PC-9 (cell line): ENCODE data around the gene CCNA2. TPM values are rescaled to one million over a fixed set of nuclear protein-coding genes. Genes with fewer than 3 reads are reported as not detected.

ENCODE experiments used
- BruUV-seq: library from RNA; stranded (reverse); fragments of 400-500 nt; replicated peaks from 2 replicates; lab custom pipeline; 2021; lab: Mats Ljungman, UMichigan
- CTCF ChIA-PET: fragments of 300-600 bp; sonication (Branson Sonifier 250); formaldehyde crosslinking; loops from one replicate; lab custom pipeline; 2022; ENCODE audit warnings: antibody characterized with exemption; lab: Charles Lee
- POLR2A ChIA-PET: fragments of 300-600 bp; sonication (Branson Sonifier 250); formaldehyde crosslinking; loops from one replicate; lab custom pipeline; 2022; ENCODE audit warnings: antibody characterized with exemption; ENCODE audit not compliant: unreplicated experiment; lab: Charles Lee
- DNase-seq, 2 experiments: peaks; one replicate each; pipeline versions ENCODE4 v3.0.0 to v3.0.0-alpha.2; 2015 to 2022; ENCODE audit warnings: mixed read lengths in 1 of 2
- H2AFZ ChIP-seq: fragments of 200-600 bp; sonication (generic); 2 replicates; pipeline ENCODE4 v1.8.1; 2017; ENCODE audit warnings: antibody characterized with exemption
- H3F3A ChIP-seq: fragments of 200-600 bp; sonication (generic); 2 replicates; pipeline ENCODE4 v1.8.1; 2017; ENCODE audit warnings: antibody characterized with exemption, mild to moderate bottlenecking, low read depth; ENCODE audit not compliant: insufficient read depth
- H3K27ac ChIP-seq: fragments of 200-600 bp; sonication (generic); 2 replicates; pipeline ENCODE4 v1.6.1; 2016; ENCODE audit warnings: mixed run types
- H3K27me3 ChIP-seq: fragments of 200-600 bp; sonication (generic); 2 replicates; pipeline ENCODE4 v1.6.1; 2016; ENCODE audit warnings: low read depth, mixed run types; ENCODE audit not compliant: insufficient read depth
- H3K36me3 ChIP-seq: fragments of 200-600 bp; sonication (generic); 2 replicates; pipeline ENCODE4 v1.6.1; 2016; ENCODE audit warnings: low read depth, mixed run types
- H3K4me1 ChIP-seq: fragments of 200-600 bp; sonication (generic); replicated peaks from 2 replicates; pipeline ENCODE4 v1.6.1; 2016; ENCODE audit warnings: mixed run types; ENCODE audit not compliant: insufficient read depth
- H3K4me2 ChIP-seq: fragments of 200-600 bp; sonication (generic); 2 replicates; pipeline ENCODE4 v1.6.1; 2017; ENCODE audit warnings: mixed run types
- H3K4me3 ChIP-seq: fragments of 200-600 bp; sonication (generic); 2 replicates; pipeline ENCODE4 v1.6.1; 2016; ENCODE audit warnings: mixed run types
- H3K79me2 ChIP-seq: fragments of 200-600 bp; sonication (generic); 2 replicates; pipeline ENCODE4 v1.6.1; 2017; ENCODE audit warnings: low read depth, mixed run types
- H3K9me2 ChIP-seq: fragments of 200-600 bp; sonication (generic); 2 replicates; pipeline ENCODE4 v1.8.1; 2017; ENCODE audit warnings: mild to moderate bottlenecking; ENCODE audit not compliant: insufficient read depth
- H3K9me3 ChIP-seq: fragments of 200-600 bp; sonication (generic); 2 replicates; pipeline ENCODE4 v1.8.1; 2016; ENCODE audit warnings: low read depth; ENCODE audit not compliant: insufficient read depth
- H4K20me1 ChIP-seq: fragments of 200-600 bp; sonication (generic); 2 replicates; pipeline ENCODE4 v1.8.1; 2017; ENCODE audit not compliant: insufficient read depth
- EZH2 ChIP-seq: fragments of 200-600 bp; sonication (generic); IDR thresholded peaks from 2 replicates; pipeline ENCODE4 v1.8.0; 2017; ENCODE audit warnings: antibody characterized with exemption, low read depth
- intact Hi-C: fragments of 100-400 bp; cut with micrococcal nuclease; formaldehyde crosslinking; loops from one replicate; pipeline ENCODE4 v1.10.0; 2022; ENCODE audit not compliant: unreplicated experiment
- total RNA-seq: library from RNA; stranded (reverse); gene quantifications from 2 replicates; pipeline ENCODE4 v1.2.3, GENCODE V29; 2021
- TF ChIP-seq, protein P1 (sequence below): fragments of 200-600 bp; sonication (generic); conservative IDR thresholded peaks from 2 replicates; pipeline ENCODE4 v1.6.1; 2017; ENCODE audit warnings: mixed run types, antibody characterized with exemption, mild to moderate bottlenecking, moderate library complexity

The CCNA2 gene
- total RNA-seq, 1 experiment from 2014 or later: 70.7 TPM

DNA sequence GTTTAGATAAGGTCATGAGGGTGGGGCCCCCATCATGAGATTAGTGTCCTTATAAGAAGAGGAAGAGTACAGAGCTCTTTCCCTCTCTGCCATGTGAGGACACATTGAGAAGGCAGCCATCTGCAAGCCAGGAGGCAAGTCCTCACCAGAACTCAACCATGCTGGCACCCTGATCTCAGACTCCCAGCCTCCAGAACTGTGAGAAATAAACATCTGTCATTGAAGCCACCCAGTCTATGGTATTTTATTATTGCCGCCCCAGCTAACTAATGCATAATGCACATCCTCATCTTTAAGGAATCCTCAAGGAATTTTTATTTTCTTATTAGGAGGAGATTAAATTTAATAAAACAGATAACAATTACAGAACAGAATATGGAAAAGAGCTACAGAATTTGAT lies 39.3 kb downstream of the CCNA2 start:
- Histone ChIP-seq H3K9me2 (no peaks in the 10 kb centered on the region), H3K4me1 (peaks cover 9% of the 10 kb centered on the region), H3K4me2 (no peak overlapping the region), H3K79me2 (no peaks in the 10 kb centered on the region), H3K4me3 (no peak overlapping the region), H3K27ac (no peak overlapping the region), H2AFZ (no peak overlapping the region), H3K9me3 (no peaks in the 10 kb centered on the region; the same call in 1 of the 2 replicates), H3K27me3 (no peaks in the 10 kb centered on the region), H3K36me3 (no peaks in the 10 kb centered on the region), H4K20me1 (no peaks in the 10 kb centered on the region), H3F3A (no peaks in the 10 kb centered on the region)
- BruUV-seq: no TSS peak
- DNase-seq: no peak
- POLR2A ChIA-PET: no interaction called here
- CTCF ChIA-PET: no interaction called here
- no peak for TF ChIP-seq EZH2
- TF ChIP-seq, protein P1, sequence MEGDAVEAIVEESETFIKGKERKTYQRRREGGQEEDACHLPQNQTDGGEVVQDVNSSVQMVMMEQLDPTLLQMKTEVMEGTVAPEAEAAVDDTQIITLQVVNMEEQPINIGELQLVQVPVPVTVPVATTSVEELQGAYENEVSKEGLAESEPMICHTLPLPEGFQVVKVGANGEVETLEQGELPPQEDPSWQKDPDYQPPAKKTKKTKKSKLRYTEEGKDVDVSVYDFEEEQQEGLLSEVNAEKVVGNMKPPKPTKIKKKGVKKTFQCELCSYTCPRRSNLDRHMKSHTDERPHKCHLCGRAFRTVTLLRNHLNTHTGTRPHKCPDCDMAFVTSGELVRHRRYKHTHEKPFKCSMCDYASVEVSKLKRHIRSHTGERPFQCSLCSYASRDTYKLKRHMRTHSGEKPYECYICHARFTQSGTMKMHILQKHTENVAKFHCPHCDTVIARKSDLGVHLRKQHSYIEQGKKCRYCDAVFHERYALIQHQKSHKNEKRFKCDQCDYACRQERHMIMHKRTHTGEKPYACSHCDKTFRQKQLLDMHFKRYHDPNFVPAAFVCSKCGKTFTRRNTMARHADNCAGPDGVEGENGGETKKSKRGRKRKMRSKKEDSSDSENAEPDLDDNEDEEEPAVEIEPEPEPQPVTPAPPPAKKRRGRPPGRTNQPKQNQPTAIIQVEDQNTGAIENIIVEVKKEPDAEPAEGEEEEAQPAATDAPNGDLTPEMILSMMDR: no peak
- intact Hi-C loops: no loop called here

DNA sequence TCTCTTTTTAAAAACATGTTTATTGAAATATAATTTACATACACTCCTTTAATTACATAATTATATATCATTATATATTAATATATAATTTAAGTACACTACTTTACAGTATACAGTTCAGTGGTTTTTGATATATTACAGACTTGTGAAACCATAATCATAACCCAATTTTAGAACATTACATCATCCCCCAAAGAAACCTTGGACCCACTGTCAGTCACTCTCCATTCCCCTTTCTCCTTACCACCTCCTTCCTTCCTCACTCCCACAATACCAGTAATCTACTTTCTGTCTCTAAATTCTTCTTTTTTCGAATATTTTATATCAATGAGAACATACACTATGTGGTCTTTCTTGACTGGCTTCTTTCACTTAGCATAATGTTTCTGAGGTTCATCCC lies 40.5 kb downstream of the CCNA2 start:
- Histone ChIP-seq H3K4me3 (no peak overlapping the region), H3K9me3 (no peaks in the 10 kb centered on the region; the same call in 1 of the 2 replicates), H3K79me2 (no peaks in the 10 kb centered on the region), H4K20me1 (no peaks in the 10 kb centered on the region), H3K36me3 (no peaks in the 10 kb centered on the region), H3K9me2 (no peaks in the 10 kb centered on the region), H3K4me1 (peaks cover 7% of the 10 kb centered on the region; the same call in 1 of the 2 replicates), H3K27me3 (no peaks in the 10 kb centered on the region), H3F3A (no peaks in the 10 kb centered on the region), H3K27ac (no peak overlapping the region), H2AFZ (no peak overlapping the region), H3K4me2 (no peak overlapping the region)
- ChIA-PET CTCF (no interaction called here), POLR2A (no interaction called here)
- intact Hi-C loops: no loop called here
- DNase-seq: no peak
- no TSS peak for BruUV-seq
- TF ChIP-seq EZH2: no peak
- TF ChIP-seq, protein P1: no peak

DNA sequence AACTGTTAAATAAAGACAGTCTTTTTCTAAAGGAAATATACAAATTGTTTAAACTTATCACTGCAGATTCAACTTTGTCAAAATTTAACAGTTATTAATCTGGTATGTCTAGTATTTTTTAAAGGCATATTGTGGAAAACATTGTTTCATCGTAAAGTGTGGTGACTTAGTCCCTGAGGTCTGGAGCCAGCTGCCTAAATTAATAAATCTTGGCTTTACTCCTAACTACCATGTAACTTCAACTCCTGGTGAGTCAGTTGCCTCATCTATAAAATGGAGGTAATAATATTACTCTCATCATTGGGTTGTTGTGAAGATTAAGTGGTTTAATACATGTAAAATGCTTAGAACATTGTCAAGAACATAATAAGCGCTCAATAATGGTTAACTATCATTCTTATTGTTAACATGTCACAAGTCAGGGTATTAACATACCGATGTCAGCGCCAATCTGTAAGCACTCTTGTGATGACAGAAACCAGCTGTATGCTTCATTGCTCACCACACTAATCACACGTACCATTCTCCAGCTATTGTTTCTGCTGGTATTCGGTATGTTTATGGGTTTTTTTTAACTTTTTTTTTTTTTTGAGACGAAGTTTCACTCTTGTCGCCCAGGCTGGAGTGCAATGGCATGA lies 44.6 kb downstream of the CCNA2 start:
- H3K27ac ChIP-seq: no peak overlapping the region
- H3K4me1 ChIP-seq: 0 out of 2 replicates have a peak, but pooled peaks cover 5% of the 10 kb centered on the region
- TF ChIP-seq EZH2: no peak
- TF ChIP-seq, protein P1: no peak
- no peak overlapping the region for H3K4me2 ChIP-seq
- no peaks in the 10 kb centered on the region for H3F3A ChIP-seq
- H3K36me3 ChIP-seq: no peaks in the 10 kb centered on the region
- intact Hi-C loops: no loop called here
- no peaks in the 10 kb centered on the region for H3K9me2 ChIP-seq
- H3K79me2 ChIP-seq: no peaks in the 10 kb centered on the region
- no peaks in the 10 kb centered on the region; the same call in 1 of the 2 replicates for H3K9me3 ChIP-seq
- H3K27me3 ChIP-seq: no peaks in the 10 kb centered on the region
- ChIA-PET CTCF (interaction anchor here (0.6 kb wide), 1 partner anchor 85 kb away, joined by 6 read pairs; no protein-coding TSS in a partner anchor), POLR2A (no interaction called here)
- H2AFZ ChIP-seq: no peak overlapping the region
- H3K4me3 ChIP-seq: no peak overlapping the region
- BruUV-seq: no TSS peak
- H4K20me1 ChIP-seq: no peaks in the 10 kb centered on the region
- no peak for DNase-seq
